Heart left ventricle (tissue), 16 donors: Measurements from ENCODE around the gene GABARAPL2. TPM values are rescaled to one million over a fixed set of nuclear protein-coding genes. Genes with fewer than 3 reads are reported as not detected.

ENCODE experiments used
- ATAC-seq, 4 donors: fragments of 200-7000 bp; cut with Tn5 transposase; one replicate each; pipeline ENCODE4 v1.9.1; 2020 to 2022; ENCODE audit warnings: moderate library complexity in 4 of 4, mild to moderate bottlenecking in 3 of 4, moderate number of reproducible peaks in 1 of 4
- DNase-seq, 5 donors: peaks; one replicate each; pipeline ENCODE4 v3.0.0-alpha.2; 2020
- H3K27ac ChIP-seq, 12 donors: fragments of 200-600 bp; sonication (generic) in 4 of 12; one replicate each; pipeline versions ENCODE4 v1.5.0 to v1.8.0; 2016 to 2022; ENCODE audit warnings: mild to moderate bottlenecking in 2 of 12
- H3K27me3 ChIP-seq, 9 donors: fragments of 200-600 bp; sonication (generic) in 2 of 9; one replicate each; pipeline versions ENCODE4 v1.5.1 to v1.8.0; 2016 to 2022; ENCODE audit warnings: mild to moderate bottlenecking in 3 of 9
- H3K36me3 ChIP-seq, 9 donors: fragments of 200-600 bp; sonication (generic) in 2 of 9; one replicate each; pipeline versions ENCODE4 v1.5.0 to v1.8.0; 2018 to 2022; ENCODE audit warnings: mild to moderate bottlenecking in 2 of 9
- H3K4me1 ChIP-seq, 12 donors: fragments of 200-600 bp; sonication (generic) in 4 of 12; one replicate each; pipeline versions ENCODE4 v1.5.0 to v1.8.0; 2016 to 2022; ENCODE audit warnings: mild to moderate bottlenecking in 3 of 12
- H3K4me3 ChIP-seq, 12 donors: fragments of 200-600 bp; sonication (generic) in 4 of 12; one replicate each; pipeline versions ENCODE4 v1.5.0 to v1.8.0; 2017 to 2022; ENCODE audit warnings: mild to moderate bottlenecking in 9 of 12, moderate library complexity in 4 of 12
- H3K9me3 ChIP-seq, 12 donors: fragments of 200-600 bp; sonication (generic) in 4 of 12; one replicate each; pipeline versions ENCODE4 v1.5.0 to v1.8.0; 2016 to 2022; ENCODE audit warnings: mild to moderate bottlenecking in 1 of 12
- CTCF ChIP-seq, 12 donors: fragments of 200-600 bp; sonication (generic) in 4 of 12; IDR thresholded peaks; one replicate each; pipeline versions ENCODE4 v1.5.0 to v1.8.0; 2018 to 2022; ENCODE audit warnings: antibody characterized with exemption in 12 of 12, mild to moderate bottlenecking in 5 of 12
- POLR2A ChIP-seq, 2 donors: fragments of 450-650 bp; IDR thresholded peaks; one replicate each; pipeline ENCODE4 v1.6.1; 2017; ENCODE audit warnings: antibody characterized with exemption in 2 of 2, mild to moderate bottlenecking in 2 of 2, moderate library complexity in 2 of 2
- WGBS, 4 donors: extraction: QIAGEN DNeasy Blood & Tissue Kit in 2 of 4; methylation state at CpG; one replicate each; pipeline versions ENCODE4 v1.1.5 to v1.1.7; 2013 to 2018; 5-methylcytosine and 5-hydroxymethylcytosine counted together
- intact Hi-C, 10 donors: fragments of 100-400 bp; cut with DNase I; formaldehyde crosslinking; loops; one replicate each; pipeline versions ENCODE4 v1.11.1 to v1.14.2; 2022
- polyA plus RNA-seq, 2 donors: library from polyadenylated mRNA; stranded (reverse); fragments of 200-250 nt; gene quantifications; one replicate each; pipeline ENCODE4 v1.2.3, GENCODE V29; 2013
- total RNA-seq, 9 donors: library from RNA; depleted of rRNA in 2 of 9; stranded (reverse); fragments of >200 nt in 2 of 9; fragmentation: NEBNext Ultra II Directional in 3 of 9; extraction: Animal tissue kit (Norgen Biotek cat#: 25700) in 3 of 9; gene quantifications; one replicate each; pipeline versions ENCODE4 v1.1.0 to v1.2.4, GENCODE V29; 2016 to 2023
- donor health status: ischemic (EF 13 %, LVEDD 7.1; RV severe dilation, severe dysfunction).
- donor health status: healthy with polysubstance abuse.
- donor health status: DM: no; HTN: yes; CAD: no.
- donor health status: DM: no; HTN: no; CAD: no.
- donor health status: ischemic (EF 25% LVEDD 6.9; RV normal size, moderate dysfunction).
- donor health status: ischemic (EF 25% LVEDD 5.7; RV mildly dilated, moderate dysfunction).
- donor health status: healthy.
- donor health status: DM: yes; HTN: yes; CAD: no.
- donor health status: ischemic (EF 35%, LVEDD 5.7; RV mildly dilated, moderate dysfunction).
- donor health status: nonischemic (EF 11% LVEDD 7.7; RV severe dilation, severe dysfunction).
- donor health status: DM: yes; HTN: yes; CAD: no.
- donor health status: PGD.
- donor health status: ischemic (EF 29% LVEDD 5.4; RV normal size, mild dysfunction).
- donor health status: nonischemic (EF 23%, LVEDD 6.1; RV moderate dilation, normal function).

GABARAPL2 gene
- total and polyA plus RNA-seq, 11 donors: 141 to 256 (median 210) TPM

GRCh38 chr16:75579281-75579834, 13.2 kb downstream of the GABARAPL2 start:
- Histone ChIP-seq H3K9me3 (no peaks in the 10 kb centered on the region), H3K27ac (no peak overlapping the region), H3K4me1 (peaks cover 0 to 22% (median 2%) of the 10 kb centered on the region in 12 donors), H3K27me3 (no peaks in the 10 kb centered on the region), H3K36me3 (peaks cover 0 to 76% (median 63%) of the 10 kb centered on the region in 9 donors), H3K4me3 (no peak overlapping the region)
- ATAC-seq (no peak), DNase-seq (no peak)
- intact Hi-C loops: no loop called here
- TF ChIP-seq CTCF (IDR thresholded peaks at IDR 0.05): no peak
- no peak for TF ChIP-seq POLR2A (IDR thresholded peaks at IDR 0.05)
- 90 to 93% (median 91%) methylated on average over 7 of the region's 7 CpGs for WGBS, 4 donors

- Histone ChIP-seq H3K27ac (no peak overlapping the region), H3K9me3 (no peaks in the 10 kb centered on the region), H3K4me1 (peaks cover 0 to 14% (median 4%) of the 10 kb centered on the region in 12 donors), H3K27me3 (no peaks in the 10 kb centered on the region), H3K4me3 (no peak overlapping the region), H3K36me3 (peaks cover 0 to 40% (median 16%) of the 10 kb centered on the region in 9 donors)
- DNase-seq: no peak
- WGBS, 4 donors: 74 to 85% (median 78%) methylated on average over 3 of the region's 3 CpGs
- no peak for ATAC-seq
- TF ChIP-seq CTCF (IDR thresholded peaks at IDR 0.05) (no peak), POLR2A (IDR thresholded peaks at IDR 0.05) (no peak)
- intact Hi-C loops: no loop called here
These were observed 17.9 kb downstream of the GABARAPL2 start for GRCh38 chr16:75584108-75584507.

- H3K36me3 ChIP-seq: peaks cover 0 to 16% (median 0%) of the 10 kb centered on the region in 9 donors
- WGBS, 4 donors: 96 to 100% (median 98%) methylated on average over 4 of the region's 4 CpGs
- intact Hi-C loops: no loop called here
- no peak overlapping the region for H3K4me3 ChIP-seq
- no peaks in the 10 kb centered on the region for H3K27me3 ChIP-seq
- DNase-seq: no peak
- H3K27ac ChIP-seq: peak overlapping the region; percentile 67 to 90 (median 80)
- no peaks in the 10 kb centered on the region for H3K9me3 ChIP-seq
- peaks cover 3 to 45% (median 34%) of the 10 kb centered on the region in 12 donors for H3K4me1 ChIP-seq
- TF ChIP-seq POLR2A (IDR thresholded peaks at IDR 0.05) (no peak), CTCF (IDR thresholded peaks at IDR 0.05) (no peak)
- no peak for ATAC-seq
These were observed 22.5 kb downstream of the GABARAPL2 start for GRCh38 chr16:75588716-75589115.

- Histone ChIP-seq H3K27me3 (no peaks in the 10 kb centered on the region), H3K36me3 (peaks cover 0 to 19% (median 0%) of the 10 kb centered on the region in 9 donors), H3K4me1 (peaks cover 3 to 51% (median 38%) of the 10 kb centered on the region in 12 donors), H3K9me3 (no peaks in the 10 kb centered on the region), H3K27ac (peak overlapping the region; percentile 67 to 90 (median 80)), H3K4me3 (no peak overlapping the region)
- 36 to 57% (median 47%) methylated on average over 3 of the region's 3 CpGs for WGBS, 4 donors
- TF ChIP-seq POLR2A (IDR thresholded peaks at IDR 0.05) (no peak), CTCF (IDR thresholded peaks at IDR 0.05) (no peak)
- intact Hi-C loops: no loop called here
- peak; percentile 67 to 80 (median 75) for DNase-seq
- ATAC-seq: peak; percentile 52 to 80 (median 67)
These were observed 23.1 kb downstream of the GABARAPL2 start for GRCh38 chr16:75589306-75589705.
